ENCODE data around the gene TLCD2. TPM values are rescaled to one million over a fixed set of nuclear protein-coding genes. Genes with fewer than 3 reads are reported as not detected.

TLCD2 gene
- total and polyA plus RNA-seq, 9 of the 15 experiments (the other 6 are each of a cell fraction or from before 2014, with no cell fraction given): 0.10 to 0.89 (median 0.58) TPM

GRCh38 chr17:1724869-1725641, 14.9 kb upstream of the TLCD2 start (continued):
- TF ChIP-seq ZBTB7A (IDR thresholded peaks at IDR 0.05; ENCODE audit: borderline replicate concordance, control insufficient read depth, low read depth, low read length) (peak; percentile 42; the same call in 1 of the 2 replicates), ELF1 (tag; IDR thresholded peaks at IDR 0.05) (peak; percentile 76), RUNX1 (IDR thresholded peaks at IDR 0.05; ENCODE audit: low read depth) (no peak), BCL6 (CRISPR knock-in tag; IDR thresholded peaks at IDR 0.05) (no peak), CTCF (IDR thresholded peaks at IDR 0.05 in 2 of 3, conservative IDR thresholded peaks at IDR 0.05 in 1 of 3; ENCODE audit: insufficient read depth in 2 of 3, low read depth in 1 of 3, low read length in 3 of 3) (peak in 1 of 3 experiments; percentile 1; a peak in 1 of 6 replicates), POLR2G (IDR thresholded peaks at IDR 0.05; ENCODE audit: low read depth, low read length) (peak; percentile 43; the same call in 1 of the 2 replicates), RFX1 (IDR thresholded peaks at IDR 0.05) (no peak), KAT2B (IDR thresholded peaks at IDR 0.05; ENCODE audit: low read depth, low read length) (no peak), SMAD4 (CRISPR knock-in tag; conservative IDR thresholded peaks at IDR 0.05) (0 out of 2 replicates have a peak, but pooled peaks have one; percentile 9), DMBX1 (CRISPR knock-in tag; IDR thresholded peaks at IDR 0.05; ENCODE audit: borderline replicate concordance) (no peak), TFAP4 (CRISPR knock-in tag; IDR thresholded peaks at IDR 0.05; ENCODE audit: borderline replicate concordance) (peak; percentile 66; the same call in 1 of the 2 replicates)
